GOT3 (cell line): ENCODE measurements around the gene SFXN2.

ENCODE experiments used
- DNase-seq: peaks from one replicate; lab custom pipeline; 2025; ENCODE audit warnings: mixed read lengths; lab: John Stamatoyannopoulos, UW

The SFXN2 gene

DNA sequence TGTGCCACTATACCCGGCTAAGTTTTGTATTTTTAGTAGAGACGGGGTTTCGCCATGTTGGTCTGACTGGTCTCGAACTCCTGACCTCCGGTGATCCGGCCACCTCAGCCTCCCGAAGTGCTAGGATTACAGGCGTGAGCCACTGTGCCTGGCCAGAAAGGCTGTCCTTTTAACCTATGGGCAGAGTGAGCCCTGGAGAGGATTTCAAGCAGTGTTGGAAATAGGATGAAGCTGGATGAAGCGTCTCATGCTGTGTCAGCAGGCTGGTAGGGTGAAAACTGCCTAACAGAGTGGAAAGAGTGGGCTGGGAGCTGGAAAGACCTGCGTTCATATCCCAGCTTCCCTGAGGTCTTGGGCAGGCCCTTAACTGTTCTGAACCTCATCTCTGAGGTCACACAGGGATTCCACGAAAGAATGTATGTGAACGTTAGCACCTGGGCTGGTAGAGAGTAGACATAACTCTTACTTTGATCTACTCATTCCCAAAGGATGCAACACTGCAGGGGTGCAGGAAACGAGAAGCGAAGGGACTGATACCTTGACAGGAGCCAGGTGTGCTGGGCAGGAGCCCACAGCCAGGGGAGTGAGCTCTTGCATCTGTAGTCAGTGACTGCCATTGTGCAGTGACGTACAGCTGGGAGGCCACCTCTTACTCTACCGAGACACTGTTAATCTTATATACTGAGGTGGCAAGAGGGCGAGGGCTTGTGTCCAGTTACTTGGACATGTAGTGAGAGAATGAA lies 63.4 kb downstream of the SFXN2 start:
- DNase-seq = no peak

DNA sequence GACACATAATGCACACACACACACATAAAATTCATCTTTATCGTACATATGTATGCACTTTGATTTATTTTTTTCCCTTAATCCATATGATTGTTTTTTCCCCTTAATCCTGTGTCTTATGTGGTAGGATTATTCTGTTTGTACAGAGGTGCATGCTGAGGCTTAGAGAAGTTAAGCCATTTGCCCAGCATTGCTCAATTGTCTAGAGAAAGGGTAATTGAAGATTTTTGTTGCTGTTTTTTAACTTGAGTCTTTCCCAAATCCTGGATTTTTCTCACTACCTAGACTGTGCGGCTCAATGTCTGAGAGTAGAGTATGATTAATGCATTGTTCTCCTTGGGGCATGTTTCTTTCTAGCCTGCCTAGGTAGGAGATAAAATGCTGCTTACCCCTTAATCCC lies 64.3 kb downstream of the SFXN2 start:
- no peak for DNase-seq

DNA sequence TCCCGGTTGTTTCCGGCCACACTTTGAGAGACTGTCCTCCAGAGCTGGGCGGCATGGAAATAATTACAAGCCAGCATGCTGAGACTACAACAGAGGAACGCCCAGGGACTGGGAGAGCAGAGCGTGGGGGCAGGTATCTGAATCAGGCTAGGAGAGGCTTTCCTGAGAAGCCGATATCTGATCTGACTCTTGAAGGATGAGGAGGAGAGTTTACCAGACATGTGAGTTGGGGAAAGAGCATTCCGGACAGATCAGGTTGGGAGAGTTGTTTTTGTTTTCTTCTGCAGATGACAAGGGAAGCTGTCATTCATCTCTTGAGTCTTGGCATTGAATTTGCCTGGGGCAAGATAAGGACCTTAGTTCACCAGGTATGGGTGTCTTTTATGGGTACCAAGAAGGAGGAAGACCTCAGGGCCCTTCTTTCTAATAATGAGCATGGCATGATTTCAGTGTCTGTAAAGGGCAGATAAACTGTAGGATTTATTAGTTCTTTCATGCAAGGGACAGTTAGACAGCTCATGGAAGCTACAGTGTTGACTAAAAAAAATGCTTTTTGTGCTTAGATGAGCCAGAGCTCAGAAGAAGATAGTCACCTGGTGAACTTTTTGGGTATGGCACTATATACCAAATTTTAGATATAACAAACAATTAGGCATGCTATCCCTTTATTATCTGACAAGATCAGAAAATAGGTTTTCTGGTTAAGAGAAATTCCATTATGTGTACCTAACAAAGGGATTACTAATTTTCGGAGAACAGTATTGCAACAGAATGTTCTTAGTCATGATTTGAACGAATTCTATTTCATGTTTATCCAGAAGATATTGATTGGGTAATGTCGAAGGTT lies 65.5 kb downstream of the SFXN2 start:
- DNase-seq = no peak

DNA sequence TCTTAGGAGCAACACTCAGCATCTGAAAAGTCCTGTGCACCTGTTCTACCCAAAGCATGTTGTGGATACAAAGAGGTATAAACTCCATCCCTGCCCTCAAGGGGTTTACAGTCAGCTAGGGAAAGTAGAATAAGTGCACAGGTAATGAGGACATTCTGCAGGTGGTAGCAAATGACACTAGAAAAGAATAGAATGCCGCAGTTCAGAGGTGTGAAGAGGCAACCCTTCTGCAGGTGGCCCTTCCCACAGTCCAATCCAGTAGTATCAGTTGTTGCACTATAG lies 66.0 kb downstream of the SFXN2 start:
- no peak for DNase-seq

DNA sequence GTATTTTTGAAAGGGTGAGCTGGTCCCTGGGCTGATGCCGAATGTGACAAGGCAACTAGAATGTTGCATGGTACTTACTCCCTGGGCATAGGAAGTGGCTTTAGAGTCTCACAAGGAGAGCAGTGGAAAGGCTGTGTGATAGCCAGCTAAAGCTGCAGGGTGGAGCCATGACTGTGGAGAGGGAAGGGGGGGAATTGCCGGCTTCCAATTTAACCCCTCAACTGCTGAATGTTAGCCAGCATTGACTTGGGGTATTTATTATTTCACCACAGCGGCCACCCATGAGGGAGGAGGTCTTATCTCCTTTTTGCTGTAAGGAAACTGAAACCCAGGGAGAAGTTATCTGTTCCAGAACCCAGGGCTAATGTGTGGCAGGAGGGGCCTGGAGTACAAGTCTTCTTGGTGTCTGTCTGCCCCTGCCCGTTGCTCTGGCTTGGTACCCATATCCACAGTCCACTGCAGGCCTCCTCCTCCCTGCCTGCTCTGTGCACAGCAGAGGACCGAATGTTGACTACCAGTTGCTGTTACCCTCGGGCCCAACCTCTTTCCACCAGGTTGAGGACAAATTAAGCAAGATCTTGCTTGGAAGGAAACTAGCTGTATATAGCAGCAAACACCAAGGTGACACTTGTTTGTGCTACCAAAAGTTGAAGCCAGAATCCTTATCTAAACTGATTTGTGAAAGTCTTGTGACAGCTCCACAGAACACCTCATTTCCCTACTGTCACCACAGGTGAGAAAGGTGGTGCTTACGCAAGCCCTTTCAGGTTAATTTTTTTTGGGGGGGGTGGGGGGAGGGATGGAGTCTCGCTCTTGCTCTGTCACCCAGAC lies 66.9 kb downstream of the SFXN2 start:
- DNase-seq = no peak

DNA sequence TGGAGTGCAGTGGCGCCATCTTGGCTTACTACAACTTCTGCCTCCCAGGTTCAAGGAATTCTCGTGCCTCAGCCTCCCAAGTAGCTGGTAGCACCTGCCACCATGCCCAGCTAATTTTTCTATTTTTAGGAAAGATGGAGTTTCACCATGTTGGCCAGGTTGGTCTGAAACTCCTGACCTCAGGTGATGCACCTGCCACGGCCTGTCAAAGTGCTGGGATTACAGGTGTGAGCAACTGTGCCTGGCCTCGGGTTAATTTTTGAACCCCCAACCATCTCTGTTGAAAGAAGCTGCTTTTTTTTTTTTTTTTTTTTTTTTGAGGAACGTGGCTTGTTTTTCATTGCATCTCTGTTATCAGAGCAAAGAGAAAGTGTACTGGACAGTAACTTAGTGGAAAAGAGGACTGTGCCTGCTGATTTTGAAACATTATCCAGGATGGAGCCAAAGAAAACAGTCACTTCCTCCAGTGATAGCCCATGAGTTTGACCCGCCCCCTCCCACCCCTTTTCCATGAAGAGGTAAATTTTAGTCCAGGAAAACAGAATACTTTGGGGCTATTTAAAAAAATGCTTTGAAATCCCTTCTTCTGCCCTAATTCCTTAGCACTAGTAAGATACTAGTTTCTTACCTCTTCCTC lies 67.6 kb downstream of the SFXN2 start:
- DNase-seq = no peak

DNA sequence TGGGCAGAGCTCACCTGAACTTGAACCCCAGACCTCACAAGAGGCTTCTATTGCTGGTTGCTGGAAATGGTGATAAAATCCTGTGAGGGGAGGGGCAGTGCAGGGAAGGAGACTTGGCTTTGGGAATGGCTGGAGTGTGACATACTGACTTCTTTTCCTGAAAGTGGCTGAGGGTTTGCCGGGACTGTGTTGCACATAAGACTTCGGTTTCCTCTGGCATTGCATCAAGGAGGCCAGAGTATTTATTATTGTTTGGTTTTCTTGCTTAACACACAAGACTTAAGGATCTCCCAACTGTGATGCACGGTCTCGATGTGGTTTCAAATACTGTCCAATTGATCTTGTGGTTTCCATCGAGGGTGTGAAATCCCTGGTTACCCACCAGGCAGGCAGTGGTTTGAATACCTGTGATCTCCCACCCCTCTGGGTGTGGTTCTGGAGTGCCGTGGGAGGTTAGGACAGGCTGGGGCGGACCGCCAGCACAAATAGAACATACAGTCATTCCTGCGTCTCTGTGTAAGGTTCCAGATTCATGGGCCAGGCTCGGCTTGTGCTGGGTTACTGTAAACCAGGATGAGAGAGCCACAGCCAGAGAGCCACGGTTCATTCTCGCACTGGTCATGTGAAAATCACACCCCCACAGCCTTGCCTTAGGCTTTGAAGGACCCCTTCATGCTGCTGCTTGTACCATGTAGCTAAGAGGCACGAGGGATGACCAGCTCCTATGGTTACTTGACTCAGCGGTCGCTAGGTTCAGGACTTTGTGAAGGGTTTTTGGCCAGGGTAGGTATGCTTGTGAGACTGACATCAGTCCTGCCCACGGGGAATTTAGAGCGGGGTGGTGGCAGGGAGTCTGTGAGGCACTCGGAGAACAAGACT lies 68.5 kb downstream of the SFXN2 start:
- DNase-seq = peak; percentile 33

DNA sequence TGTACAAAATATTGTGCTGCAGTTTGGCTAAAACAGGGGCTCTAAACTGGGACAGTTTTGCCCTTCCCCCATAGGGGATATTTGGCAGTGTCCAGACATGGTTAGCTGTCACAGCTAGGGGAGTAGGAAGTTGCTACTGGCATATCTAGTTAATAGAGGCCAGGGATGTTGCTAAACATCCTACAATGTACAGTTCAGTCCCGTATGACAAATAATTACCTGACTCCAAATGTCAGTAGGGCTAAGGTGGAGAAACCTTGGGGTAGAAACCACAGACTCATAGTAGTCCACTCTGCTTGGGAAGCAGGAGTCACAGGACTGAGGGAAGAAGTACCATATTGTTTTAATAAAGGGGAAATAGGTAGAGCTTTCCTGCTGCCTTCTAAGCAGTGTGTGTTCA lies 69.1 kb downstream of the SFXN2 start:
- DNase-seq = no peak

DNA sequence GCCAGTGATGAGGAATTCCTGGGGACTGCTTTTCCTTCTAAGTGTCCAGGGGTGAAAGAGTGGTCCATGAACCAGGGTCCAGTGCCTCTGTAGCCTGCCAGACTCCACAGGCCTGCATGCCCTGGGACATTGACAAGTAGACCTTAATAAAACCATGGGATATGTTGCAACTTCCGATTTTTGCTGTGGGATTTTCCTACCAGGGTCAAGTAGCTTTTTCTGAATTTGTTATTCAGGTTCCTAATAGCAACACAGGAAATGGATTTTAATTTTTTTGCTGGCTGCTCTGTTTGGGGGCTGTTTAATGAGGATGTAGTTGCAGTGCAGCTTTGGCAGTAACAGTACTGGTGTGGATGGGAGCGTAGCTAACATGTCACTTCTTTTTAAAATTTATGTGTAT lies 71.4 kb downstream of the SFXN2 start:
- DNase-seq = no peak

DNA sequence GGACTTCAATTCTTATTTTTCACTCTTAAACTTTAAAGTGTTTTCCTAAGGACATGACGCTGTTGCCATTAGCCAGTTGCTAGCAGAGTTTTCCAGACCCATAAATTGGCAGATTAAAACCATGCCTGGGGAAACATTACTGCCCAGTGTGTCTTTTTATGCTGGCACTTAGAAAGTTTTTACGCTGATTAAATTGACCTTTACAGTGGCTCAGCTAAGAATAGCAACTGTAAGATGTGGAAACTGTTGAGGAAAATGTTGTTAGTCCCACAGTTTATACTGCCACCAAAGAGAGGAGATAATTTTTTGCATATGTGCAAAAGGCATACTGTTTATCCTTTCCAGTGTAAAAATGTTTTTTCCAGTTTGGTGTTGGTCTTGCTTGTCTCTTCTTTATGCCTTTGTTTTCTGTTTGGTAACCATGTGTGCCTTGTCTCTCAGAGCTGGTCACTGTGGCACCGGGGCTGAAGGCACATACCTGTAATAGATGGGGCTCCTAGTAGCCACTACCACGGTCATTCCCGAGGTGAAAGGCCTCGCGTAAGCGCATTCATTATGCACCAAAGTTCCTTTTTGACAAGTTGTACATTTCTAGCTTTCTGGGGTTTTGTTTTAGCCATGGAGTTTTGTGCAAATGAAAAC lies 77.4 kb downstream of the SFXN2 start:
- DNase-seq = no peak
